T follicular helper cell (primary cell): ENCODE data around the gene NAALADL2.
"Not testable (repeated sequence)": the region's sequence is repeated elsewhere in the genome, so short reads cannot be mapped to it uniquely, and the experiment has no call there.

Source experiments
- DNase-seq: peaks from one replicate; pipeline ENCODE4 v3.0.0-alpha.2; 2020; ENCODE audit warnings: low read depth

The NAALADL2 gene

GRCh38 chr3:175748087-175748730 lies 889.1 kb downstream of the NAALADL2 start:
- no peak for DNase-seq

DNA sequence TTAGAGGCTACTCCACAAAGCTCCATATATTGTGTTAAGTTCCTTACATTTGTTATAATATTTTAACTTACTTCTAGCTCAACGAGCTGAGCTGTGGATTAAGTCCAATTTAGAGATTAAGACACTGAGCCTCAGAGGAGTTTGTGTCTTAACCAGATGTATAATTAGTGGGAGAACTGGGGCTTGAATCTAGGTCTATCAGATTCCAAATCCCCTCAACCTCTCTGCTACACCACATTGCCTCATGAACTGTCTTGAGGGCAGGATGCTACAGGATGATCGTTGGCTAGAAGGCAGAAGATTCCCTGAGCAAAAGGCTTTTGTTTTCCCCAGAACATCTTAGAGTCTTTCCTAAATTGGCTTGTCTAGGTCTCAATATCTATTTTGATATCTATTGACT lies 890.8 kb downstream of the NAALADL2 start:
- DNase-seq = no peak

DNA sequence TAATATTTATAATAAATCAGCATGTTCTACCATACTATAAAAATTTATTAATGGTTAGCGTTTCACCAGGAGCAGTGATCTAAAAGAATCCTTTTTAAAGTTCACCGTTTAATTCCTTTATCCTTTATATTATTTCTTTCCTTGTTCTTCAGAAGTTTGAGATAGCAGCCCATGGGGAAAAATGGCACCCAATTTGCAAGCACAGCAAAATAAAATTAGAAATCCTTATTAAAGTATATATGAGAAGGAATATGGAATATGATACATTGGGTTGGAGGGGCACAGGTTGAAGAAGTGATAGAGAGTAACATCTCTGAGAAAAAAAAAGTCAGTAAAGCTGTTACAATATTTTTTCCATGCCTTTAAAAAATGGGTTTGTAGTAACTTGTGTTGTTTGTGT lies 892.0 kb downstream of the NAALADL2 start:
- DNase-seq = no peak

GRCh38 chr3:175763948-175764347 lies 904.8 kb downstream of the NAALADL2 start:
- DNase-seq = no peak

DNA sequence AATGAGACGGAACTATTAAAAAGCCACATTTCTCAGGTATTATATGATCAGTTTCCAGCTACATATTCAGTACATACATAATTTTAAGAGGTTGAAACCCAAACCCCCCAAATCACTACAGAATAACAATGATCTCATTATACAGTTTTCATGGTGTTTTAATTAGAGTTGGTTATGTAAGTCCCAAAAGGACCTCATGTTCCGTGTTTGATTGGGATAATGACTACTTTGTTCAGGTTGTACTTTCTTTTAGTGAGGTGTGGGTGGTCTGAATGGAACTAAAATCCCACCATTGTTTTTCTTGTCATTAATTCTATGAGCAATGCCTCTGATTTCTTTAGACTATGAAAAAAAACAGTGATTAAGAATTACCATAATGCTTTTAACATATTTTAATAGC lies 905.6 kb downstream of the NAALADL2 start:
- DNase-seq = no peak

- no peak for DNase-seq
Observed at GRCh38 chr3:175770426-175770825, 911.3 kb downstream of the NAALADL2 start.

- DNase-seq = no peak
Observed at GRCh38 chr3:175777495-175777894, 918.4 kb downstream of the NAALADL2 start.

DNA sequence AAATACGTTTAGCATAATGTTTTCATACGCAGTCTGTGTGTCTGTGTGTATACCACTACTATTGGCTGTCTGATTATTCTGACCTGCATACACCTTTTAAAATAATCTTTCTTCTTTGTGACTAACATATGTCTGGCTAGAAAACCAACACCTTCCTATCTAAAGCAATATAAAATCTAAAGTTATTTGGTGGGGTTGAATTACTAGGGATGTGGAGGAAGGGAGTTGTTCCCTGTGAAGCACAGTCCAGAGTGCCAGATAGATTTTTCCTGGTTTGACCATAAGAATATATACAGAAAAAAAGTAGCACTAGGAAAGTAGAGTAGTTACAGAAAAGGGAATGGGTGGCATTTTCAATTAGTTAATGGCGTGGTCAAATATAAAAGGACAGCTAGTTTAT lies 918.8 kb downstream of the NAALADL2 start:
- no peak for DNase-seq

DNA sequence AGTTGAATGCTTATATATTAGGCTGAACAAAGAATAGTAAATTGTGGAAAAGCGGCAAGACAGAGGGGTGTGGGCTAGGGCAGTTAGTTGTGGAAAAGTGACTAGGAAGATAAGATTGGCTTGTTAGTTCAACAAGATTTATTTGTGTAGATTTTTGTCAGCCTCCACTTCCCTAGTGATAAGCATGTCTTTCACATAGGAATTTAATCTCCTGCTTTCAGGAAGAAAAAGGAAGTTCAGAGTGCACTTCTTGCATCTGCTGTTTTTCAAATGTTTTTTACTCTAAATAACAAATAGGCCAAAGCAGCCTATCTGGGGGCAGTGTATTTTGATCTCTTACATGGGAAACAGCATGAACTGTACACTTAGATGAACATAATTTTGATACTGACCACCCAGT lies 919.9 kb downstream of the NAALADL2 start:
- no peak for DNase-seq

DNA sequence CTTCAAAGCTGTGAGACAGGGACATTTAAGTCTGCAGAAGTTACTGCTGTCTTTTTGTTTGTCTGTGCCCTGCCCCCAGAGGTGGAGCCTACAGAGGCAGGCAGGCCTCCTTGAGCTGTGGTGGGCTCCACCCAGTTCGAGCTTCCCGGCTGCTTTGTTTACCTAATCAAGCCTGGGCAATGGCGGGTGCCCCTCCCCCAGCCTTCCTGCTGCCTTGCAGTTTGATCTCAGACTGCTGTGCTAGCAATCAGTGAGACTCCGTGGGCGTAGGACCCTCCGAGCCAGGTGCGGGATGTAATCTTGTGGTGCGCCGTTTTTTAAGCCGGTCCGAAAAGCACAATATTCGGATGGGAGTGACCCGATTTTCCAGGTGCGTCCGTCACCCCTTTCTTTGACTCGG lies 928.0 kb downstream of the NAALADL2 start:
- not testable (repeated sequence) for DNase-seq

DNA sequence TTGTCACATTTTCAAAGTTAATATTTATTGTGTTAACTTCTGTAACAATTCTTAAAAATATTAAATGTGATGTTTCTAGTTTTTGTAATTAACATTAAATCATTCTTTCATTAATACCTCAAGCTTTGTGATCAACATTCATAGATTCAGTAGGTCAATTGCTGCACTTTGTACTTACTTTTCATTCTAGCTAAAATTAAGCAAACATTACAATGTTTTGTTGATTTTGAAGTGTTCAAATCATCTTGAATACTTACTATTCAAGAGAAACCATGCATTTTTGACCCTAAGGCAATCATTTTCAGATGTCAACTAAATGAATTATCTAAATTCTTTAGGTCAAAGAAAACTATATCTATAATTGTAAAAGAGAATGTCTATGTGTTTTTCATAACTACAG lies 933.1 kb downstream of the NAALADL2 start:
- DNase-seq = no peak

DNA sequence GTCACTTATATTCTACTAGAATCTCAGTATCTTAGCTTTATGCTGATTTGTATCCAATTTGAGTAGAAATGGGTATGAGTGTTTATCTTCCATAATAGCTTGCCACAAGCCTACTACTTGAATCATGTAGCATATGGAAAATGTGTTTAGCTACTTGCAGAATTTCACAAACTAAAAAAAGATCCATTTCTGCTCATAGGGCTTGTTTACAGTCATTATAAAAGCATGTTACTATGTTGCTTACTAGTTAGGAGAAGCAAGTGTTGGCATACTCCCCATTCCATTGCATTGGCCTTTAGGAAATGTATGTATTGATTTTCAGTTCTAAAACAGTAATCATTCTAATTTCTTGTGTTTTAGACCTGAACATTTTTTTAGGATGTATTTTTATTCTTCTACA lies 939.2 kb downstream of the NAALADL2 start:
- no peak for DNase-seq

- DNase-seq = no peak
Observed at GRCh38 chr3:175805825-175806224, 946.7 kb downstream of the NAALADL2 start.

- DNase-seq = no peak
Observed at GRCh38 chr3:175807175-175807574, 948.0 kb downstream of the NAALADL2 start.

DNA sequence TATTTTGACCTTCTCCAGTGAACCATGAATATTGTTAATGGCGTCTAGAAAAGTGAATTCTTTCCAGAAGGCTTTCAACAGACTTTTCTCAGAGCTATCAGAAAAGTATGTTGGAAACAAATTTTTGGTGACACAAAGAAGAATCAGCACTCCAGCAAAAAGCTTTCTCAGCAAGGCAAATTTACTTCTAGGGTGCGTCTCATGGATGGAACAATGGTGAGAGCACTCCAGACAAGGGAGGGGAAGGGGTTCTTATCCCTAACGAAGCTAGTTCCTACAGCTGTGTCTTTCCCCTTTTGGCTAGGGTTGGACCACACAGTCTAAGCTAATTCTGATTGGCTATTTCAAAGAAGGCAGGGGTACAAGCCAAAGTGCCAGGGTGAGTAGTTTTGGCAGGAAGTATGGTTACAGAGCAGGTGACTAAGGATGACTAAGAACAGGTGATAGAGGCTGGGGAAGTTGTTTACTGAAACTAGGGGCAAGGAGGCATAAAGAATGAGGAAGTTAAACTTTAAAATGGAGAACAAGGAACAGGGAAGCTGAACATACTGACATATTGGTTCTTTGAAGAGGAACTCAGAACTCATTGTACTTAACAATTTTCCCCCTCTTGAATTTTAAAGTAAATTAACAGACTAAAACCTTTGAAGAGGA lies 959.8 kb downstream of the NAALADL2 start:
- no peak for DNase-seq

- DNase-seq = not testable (repeated sequence)
Observed at GRCh38 chr3:175822766-175823491, 963.8 kb downstream of the NAALADL2 start.

GRCh38 chr3:175825016-175825580 lies 966.0 kb downstream of the NAALADL2 start:
- DNase-seq = not testable (repeated sequence)

- DNase-seq = no peak
Observed at GRCh38 chr3:175826759-175827158, 967.6 kb downstream of the NAALADL2 start.

DNA sequence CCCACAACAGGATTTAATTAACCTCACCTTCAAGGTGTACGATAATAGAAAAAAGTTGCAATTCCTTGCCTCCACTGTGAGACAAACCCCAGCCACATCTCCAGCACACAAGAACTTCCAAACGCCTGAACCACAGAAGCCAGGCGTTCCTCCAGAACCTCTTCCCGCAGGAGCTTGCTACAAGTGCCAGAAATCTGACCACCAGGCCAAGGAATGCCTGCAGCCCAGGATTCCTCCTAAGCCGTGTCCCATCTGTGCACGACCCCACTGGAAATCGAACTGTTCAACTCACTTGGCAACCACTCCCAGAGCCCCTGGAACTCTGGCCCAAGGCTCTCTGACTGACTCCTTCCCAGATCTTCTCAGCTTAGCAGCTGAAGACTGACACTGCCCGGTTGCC lies 970.7 kb downstream of the NAALADL2 start:
- DNase-seq = not testable (repeated sequence)

DNA sequence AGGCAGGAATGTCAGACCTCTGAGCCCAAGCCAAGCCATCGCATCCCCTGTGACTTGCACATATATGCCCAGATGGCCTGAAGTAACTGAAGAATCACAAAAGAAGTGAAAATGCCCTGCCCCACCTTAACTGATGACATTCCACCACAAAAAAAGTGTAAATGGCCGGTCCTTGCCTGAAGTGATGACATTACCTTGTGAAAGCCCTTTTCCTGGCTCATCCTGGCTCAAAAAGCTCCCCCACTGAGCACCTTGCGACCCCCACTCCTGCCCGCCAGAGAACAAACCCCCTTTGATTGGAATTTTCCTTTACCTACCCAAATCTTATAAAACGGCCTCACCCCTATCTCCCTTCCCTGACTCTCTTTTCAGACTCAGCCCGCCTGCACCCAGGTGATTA lies 976.6 kb downstream of the NAALADL2 start:
- DNase-seq = not testable (repeated sequence)

DNA sequence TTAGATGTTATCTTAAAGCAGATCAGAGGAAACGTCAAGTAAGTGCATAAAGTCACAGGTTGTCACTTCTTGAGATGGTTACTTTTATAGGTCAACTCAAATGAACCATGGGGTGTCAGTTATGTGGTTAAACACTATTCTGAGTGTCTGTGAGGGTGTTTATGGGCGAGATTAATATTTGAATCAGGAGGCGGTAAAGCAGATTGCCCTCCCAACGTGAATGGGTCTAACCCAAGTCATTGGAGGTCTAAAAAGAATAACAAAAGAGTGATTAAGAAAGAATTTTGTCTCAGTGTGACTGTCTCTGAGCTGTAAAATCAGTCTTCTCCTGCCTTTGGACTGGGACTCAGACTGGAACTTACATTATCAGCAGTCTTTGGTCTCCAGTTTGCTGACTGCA lies 977.5 kb downstream of the NAALADL2 start:
- DNase-seq = no peak

GRCh38 chr3:175837962-175838361 lies 978.8 kb downstream of the NAALADL2 start:
- no peak for DNase-seq
